Ishikawa (cell line): ENCODE results near the gene RABGAP1L.
A peak's percentile ranks its signal among the peaks of the same experiment; 100 is the strongest.

Source experiments
- CEBPB ChIP-seq: IDR thresholded peaks from 2 replicates; pipeline ENCODE4 v1.6.1; 2012
- CREB1 ChIP-seq: IDR thresholded peaks from 2 replicates; pipeline ENCODE4 v1.6.1; 2012; ENCODE audit warnings: low read depth
- EGR1 ChIP-seq: IDR thresholded peaks from 2 replicates; pipeline ENCODE4 v1.6.1; 2012
- EP300 ChIP-seq: IDR thresholded peaks from 2 replicates; pipeline ENCODE4 v1.6.1; 2012; ENCODE audit warnings: borderline replicate concordance
- FOXM1 ChIP-seq: IDR thresholded peaks from 2 replicates; pipeline ENCODE4 v1.6.1; 2012; ENCODE audit warnings: low read depth, borderline replicate concordance
- MAX ChIP-seq: IDR thresholded peaks from 2 replicates; pipeline ENCODE4 v1.6.1; 2012
- NFIC ChIP-seq: IDR thresholded peaks from 2 replicates; pipeline ENCODE4 v1.6.1; 2012
- RAD21 ChIP-seq: IDR thresholded peaks from 2 replicates; pipeline ENCODE4 v1.6.1; 2012; ENCODE audit warnings: low read depth
- REST ChIP-seq: IDR thresholded peaks from 2 replicates; pipeline ENCODE4 v1.6.1; 2012; ENCODE audit warnings: low read depth, mild to moderate bottlenecking
- TAF1 ChIP-seq: IDR thresholded peaks from 2 replicates; pipeline ENCODE4 v1.6.1; 2012; ENCODE audit warnings: low read depth, mild to moderate bottlenecking
- TCF12 ChIP-seq: IDR thresholded peaks from 2 replicates; pipeline ENCODE4 v1.6.1; 2012; ENCODE audit warnings: low read depth
- TEAD4 ChIP-seq: IDR thresholded peaks from 2 replicates; pipeline ENCODE4 v1.6.1; 2012
- USF1 ChIP-seq: IDR thresholded peaks from 2 replicates; pipeline ENCODE4 v1.6.1; 2012
- YY1 ChIP-seq: IDR thresholded peaks from 2 replicates; pipeline ENCODE4 v1.6.1; 2012; ENCODE audit warnings: low read depth
- ZBTB7A ChIP-seq: IDR thresholded peaks from 2 replicates; pipeline ENCODE4 v1.6.1; 2012; ENCODE audit warnings: low read depth

The RABGAP1L gene

GRCh38 chr1:174892016-174892415 is 732.7 kb downstream of the RABGAP1L start:
- no peak for TF ChIP-seq MAX
- no peak for TF ChIP-seq USF1
- TF ChIP-seq FOXM1: no peak
- no peak for TF ChIP-seq EGR1
- no peak for TF ChIP-seq EP300

GRCh38 chr1:174894117-174894762 is 734.9 kb downstream of the RABGAP1L start:
- TF ChIP-seq USF1 (no peak), CREB1 (no peak), NFIC (no peak), EP300 (no peak), TAF1 (no peak), FOXM1 (no peak), REST (no peak), EGR1 (no peak), CEBPB (no peak), MAX (no peak), TEAD4 (no peak), ZBTB7A (no peak), YY1 (no peak), TCF12 (no peak), RAD21 (no peak)

GRCh38 chr1:174898102-174898797 is 738.9 kb downstream of the RABGAP1L start:
- no peak for TF ChIP-seq FOXM1
- no peak for TF ChIP-seq YY1

- no peak for TF ChIP-seq TEAD4
- TF ChIP-seq USF1: no peak
- TF ChIP-seq RAD21: no peak
- TF ChIP-seq CEBPB: no peak
- no peak for TF ChIP-seq MAX
- TF ChIP-seq NFIC: no peak
- TF ChIP-seq TAF1: no peak
- no peak for TF ChIP-seq CREB1
- no peak for TF ChIP-seq REST
- no peak for TF ChIP-seq TCF12
- no peak for TF ChIP-seq FOXM1
- no peak for TF ChIP-seq EP300
- TF ChIP-seq ZBTB7A: no peak
- no peak for TF ChIP-seq YY1
- no peak for TF ChIP-seq EGR1
Observed at GRCh38 chr1:174900317-174900716, 741.0 kb downstream of the RABGAP1L start.

- TF ChIP-seq CEBPB (peak; percentile 73), REST (no peak), TCF12 (no peak)
Observed at GRCh38 chr1:174902531-174903099, 743.3 kb downstream of the RABGAP1L start.
